Activated CD4-positive, alpha-beta T cell treated with anti-CD3 and anti-CD28 coated beads, Interleukin-2, amount 50 U/mL, for 1 hour (primary cell): ENCODE measurements around the gene CLK1.
A peak's percentile ranks its signal among the peaks of the same experiment; 100 is the strongest.
"Not testable (repeated sequence)": the region's sequence is repeated elsewhere in the genome, so short reads cannot be mapped to it uniquely, and the experiment has no call there.

Experiments used
- DNase-seq: peaks from one replicate; pipeline ENCODE4 v3.0.0-alpha.2; 2020

The CLK1 gene

GRCh38 chr2:200850512-200851256, 13.8 kb downstream of the CLK1 start:
- no peak for DNase-seq

GRCh38 chr2:200847939-200848338, 16.5 kb downstream of the CLK1 start:
- no peak for DNase-seq

- no peak for DNase-seq
Observed at GRCh38 chr2:200847269-200847668, 17.2 kb downstream of the CLK1 start.

GRCh38 chr2:200845669-200846325, 18.7 kb downstream of the CLK1 start:
- DNase-seq = no peak

- no peak for DNase-seq
Observed at GRCh38 chr2:200845194-200845593, 19.3 kb downstream of the CLK1 start.

- DNase-seq = no peak
Observed at GRCh38 chr2:200843993-200844948, 20.2 kb downstream of the CLK1 start.

- DNase-seq = no peak
Observed at GRCh38 chr2:200839513-200839912, 24.9 kb downstream of the CLK1 start.

GRCh38 chr2:200834701-200835100, 29.8 kb downstream of the CLK1 start:
- no peak for DNase-seq

GRCh38 chr2:200829258-200829655, 35.2 kb downstream of the CLK1 start:
- no peak for DNase-seq

- no peak for DNase-seq
Observed at GRCh38 chr2:200828572-200829257, 35.7 kb downstream of the CLK1 start.

- DNase-seq = no peak
Observed at GRCh38 chr2:200828104-200828503, 36.4 kb downstream of the CLK1 start.

- DNase-seq = no peak
Observed at GRCh38 chr2:200821686-200822245, 42.7 kb downstream of the CLK1 start.

- DNase-seq = no peak
Observed at GRCh38 chr2:200820573-200821234, 43.8 kb downstream of the CLK1 start.

- DNase-seq = not testable (repeated sequence)
Observed at GRCh38 chr2:200818732-200819131, 45.7 kb downstream of the CLK1 start.

GRCh38 chr2:200814917-200815316, 49.5 kb downstream of the CLK1 start:
- DNase-seq = no peak

- no peak for DNase-seq
Observed at GRCh38 chr2:200814276-200814815, 50.1 kb downstream of the CLK1 start.

GRCh38 chr2:200812122-200813022, 52.1 kb downstream of the CLK1 start:
- DNase-seq = peak; percentile 37

GRCh38 chr2:200811333-200812121, 52.9 kb downstream of the CLK1 start, which contains the start of gene BZW1:
BZW1 (plus strand) TSS chr2:200811910; CDS start chr2:200813218, 1,308 bp downstream.
- DNase-seq = peak; percentile 96

GRCh38 chr2:200810998-200811332, 53.5 kb downstream of the CLK1 start:
- no peak for DNase-seq
